Endometrial microvascular endothelial cells (primary cell): ENCODE measurements around the gene IL2RA. TPM values are rescaled to one million over a fixed set of nuclear protein-coding genes. Genes with fewer than 3 reads are reported as not detected.
"Not testable (repeated sequence)": the region's sequence is repeated elsewhere in the genome, so short reads cannot be mapped to it uniquely, and the experiment has no call there.

Source experiments
- in situ Hi-C: cut with HindIII; loops from 2 replicates; pipeline ENCODE4 v1.10.0; 2017; ENCODE audit warnings: low sequenced_read_pairs, low pct_unique_long_range_greater_than_20kb; ENCODE audit errors: inconsistent ontology term
- total RNA-seq: library from RNA; depleted of rRNA; stranded (reverse); fragments of >200 nt; gene quantifications from one replicate; pipeline ENCODE4 v1.2.3, GENCODE V29; 2015; ENCODE audit errors: inconsistent ontology term

Gene IL2RA
- not detected for total RNA-seq

GRCh38 chr10:6062101-6062771, at the start of gene IL2RA:
IL2RA (minus strand) TSS chr10:6062367; CDS start chr10:6062151, 216 bp downstream.
- in situ Hi-C loops = no loop called here

- in situ Hi-C loops = no loop called here
These were observed 48.0 kb upstream of the IL2RA start for GRCh38 chr10:6110136-6110535.

- in situ Hi-C loops = no loop called here
These were observed 47.2 kb upstream of the IL2RA start for GRCh38 chr10:6109444-6109775.

- in situ Hi-C loops = no loop called here
These were observed 46.7 kb upstream of the IL2RA start for GRCh38 chr10:6108631-6109443.

- in situ Hi-C loops = no loop called here
These were observed 45.9 kb upstream of the IL2RA start for GRCh38 chr10:6108072-6108471.

GRCh38 chr10:6107616-6108015, 45.4 kb upstream of the IL2RA start:
- in situ Hi-C loops = not testable (repeated sequence)

GRCh38 chr10:6103591-6103990, 41.4 kb upstream of the IL2RA start:
- in situ Hi-C loops = no loop called here

GRCh38 chr10:6102128-6102527, 40.0 kb upstream of the IL2RA start:
- in situ Hi-C loops = no loop called here

GRCh38 chr10:6101181-6101580, 39.0 kb upstream of the IL2RA start:
- in situ Hi-C loops = no loop called here

GRCh38 chr10:6100370-6100769, 38.2 kb upstream of the IL2RA start:
- in situ Hi-C loops = no loop called here

GRCh38 chr10:6098156-6098555, 36.0 kb upstream of the IL2RA start:
- in situ Hi-C loops = loop anchor here (25.0 kb wide), 2 partner anchors 136 to 289 kb away; no protein-coding TSS in a partner anchor

- in situ Hi-C loops = loop anchor here (25.0 kb wide), 2 partner anchors 135 to 290 kb away; no protein-coding TSS in a partner anchor
These were observed 34.9 kb upstream of the IL2RA start for GRCh38 chr10:6097063-6097462.

- in situ Hi-C loops = loop anchor here (25.0 kb wide), 2 partner anchors 134 to 291 kb away; no protein-coding TSS in a partner anchor
These were observed 33.8 kb upstream of the IL2RA start for GRCh38 chr10:6095810-6096570.

- in situ Hi-C loops = loop anchor here (25.0 kb wide), 2 partner anchors 130 to 295 kb away; no protein-coding TSS in a partner anchor
These were observed 30.6 kb upstream of the IL2RA start for GRCh38 chr10:6092731-6093130.

- in situ Hi-C loops = loop anchor here (25.0 kb wide), 2 partner anchors 129 to 296 kb away; no protein-coding TSS in a partner anchor
These were observed 29.5 kb upstream of the IL2RA start for GRCh38 chr10:6091630-6092029.

- in situ Hi-C loops = loop anchor here (25.0 kb wide), 2 partner anchors 127 to 298 kb away; no protein-coding TSS in a partner anchor
These were observed 27.4 kb upstream of the IL2RA start for GRCh38 chr10:6089334-6090219.

GRCh38 chr10:6088721-6089333, 26.7 kb upstream of the IL2RA start, which contains the start of gene RBM17:
RBM17 (plus strand) TSS chr10:6089034; CDS start chr10:6097066, 8,032 bp downstream.
- in situ Hi-C loops = loop anchor here (25.0 kb wide), 2 partner anchors 127 to 298 kb away; no protein-coding TSS in a partner anchor
